Duodenal mucosa (tissue), 2 donors: Measurements from ENCODE around the gene MECR.
"Not testable (repeated sequence)": the region's sequence is repeated elsewhere in the genome, so short reads cannot be mapped to it uniquely, and the experiment has no call there.

ENCODE experiments used
- H3K27ac ChIP-seq: one replicate; pipeline ENCODE4 v1.7.0; 2013; ENCODE audit warnings: low read depth, low read length
- H3K27me3 ChIP-seq, 2 donors: one replicate each; pipeline ENCODE4 v1.7.0; 2013; ENCODE audit warnings: low read length in 2 of 2, control low read depth in 1 of 2; ENCODE audit not compliant: insufficient read depth in 2 of 2, control insufficient read depth in 1 of 2
- H3K36me3 ChIP-seq, 2 donors: one replicate each; pipeline ENCODE4 v1.7.0; 2013; ENCODE audit warnings: low read length in 2 of 2, control low read depth in 1 of 2; ENCODE audit not compliant: insufficient read depth in 2 of 2, control insufficient read depth in 1 of 2
- H3K4me1 ChIP-seq, 2 donors: one replicate each; pipeline ENCODE4 v1.7.0; 2013; ENCODE audit warnings: low read length in 2 of 2, control low read depth in 1 of 2; ENCODE audit not compliant: insufficient read depth in 2 of 2, control insufficient read depth in 1 of 2
- H3K4me3 ChIP-seq, 2 donors: one replicate each; pipeline ENCODE4 v1.7.0; 2013; ENCODE audit warnings: low read length in 2 of 2, low read depth in 1 of 2
- H3K9ac ChIP-seq, 2 donors: one replicate each; pipeline ENCODE4 v1.7.0; 2013; ENCODE audit warnings: low read length in 2 of 2, low read depth in 1 of 2
- H3K9me3 ChIP-seq, 2 donors: one replicate each; pipeline ENCODE4 v1.7.0; 2013; ENCODE audit warnings: low read length in 2 of 2, control low read depth in 1 of 2; ENCODE audit not compliant: control insufficient read depth in 1 of 2

MECR gene

DNA sequence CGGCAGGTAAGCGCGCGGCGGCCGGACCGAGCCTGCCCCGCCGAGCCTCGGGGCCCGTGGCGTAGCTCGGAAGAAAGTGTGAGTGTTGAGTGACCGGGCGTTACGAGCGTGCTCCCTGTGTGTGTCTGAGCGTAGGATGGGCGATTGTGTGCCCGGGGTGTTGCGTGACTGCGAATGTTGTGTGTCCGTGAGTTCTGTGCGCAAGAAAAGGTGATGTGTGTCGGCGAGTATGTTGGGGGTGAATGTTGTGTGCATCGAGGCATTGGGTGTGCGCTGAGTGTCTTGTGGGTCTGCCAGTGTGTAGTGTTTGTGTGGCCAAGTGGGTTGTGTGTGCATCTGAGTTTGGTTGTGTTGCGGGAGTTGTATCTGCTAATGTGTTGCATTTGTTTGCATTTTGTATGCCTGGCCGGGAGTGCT, 6.0 kb upstream of the MECR start:
- Histone ChIP-seq H3K36me3 (no peaks in the 10 kb centered on the region), H3K4me1 (peaks cover 11 to 16% of the 10 kb centered on the region in 2 donors), H3K27me3 (peaks cover 29 to 36% of the 10 kb centered on the region in 2 donors), H3K9me3 (no peaks in the 10 kb centered on the region), H3K4me3 (peak overlapping the region; percentile 55 to 75), H3K27ac (no peak overlapping the region), H3K9ac (peak overlapping the region; percentile 57 to 72)

DNA sequence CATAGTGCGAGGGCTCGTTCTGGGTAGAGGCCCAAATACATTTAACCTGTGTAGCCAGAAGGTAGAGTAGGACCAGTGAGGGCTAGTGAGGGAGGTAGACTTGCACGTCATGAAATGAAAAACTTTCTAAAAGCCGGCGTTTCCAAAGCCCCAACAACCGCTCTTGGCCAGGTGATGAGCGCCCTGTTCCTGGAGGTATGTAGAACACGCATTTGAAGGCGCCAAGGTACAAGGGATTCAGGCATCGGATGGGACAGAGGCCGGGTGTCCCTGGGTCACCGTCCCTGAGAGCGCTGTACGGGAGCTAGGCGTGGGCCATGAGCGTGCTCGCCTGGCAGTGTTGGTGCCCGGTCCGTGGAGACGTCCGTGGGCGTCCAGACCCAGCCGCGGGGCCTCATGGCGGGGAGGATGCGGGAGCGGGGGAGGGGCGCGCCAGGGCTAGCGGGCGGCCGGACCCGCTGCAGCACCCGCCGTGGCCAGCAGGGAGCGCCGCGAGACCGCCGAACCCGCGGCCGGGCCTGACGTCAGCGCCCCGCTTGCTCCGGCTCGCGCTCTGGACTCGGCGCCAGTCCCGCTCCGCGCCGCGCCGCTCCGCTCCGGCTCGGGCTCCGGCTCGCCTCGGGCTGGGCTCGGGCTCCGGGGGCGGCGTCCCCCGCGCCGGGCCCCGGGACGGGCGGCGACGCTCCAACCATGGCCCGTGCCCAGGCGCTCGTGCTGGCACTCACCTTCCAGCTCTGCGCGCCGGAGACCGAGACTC, 5.4 kb upstream of the MECR start, which contains the start of gene PTPRU:
Gene PTPRU (plus strand): TSS at position 568 of the 757 bp plus-strand sequence. CDS start 123 bp downstream, at position 691.
- H3K9ac ChIP-seq = peak within 1 kb of the TSS; percentile 57 to 72
- peaks cover 11 to 16% of the 10 kb centered on the region in 2 donors for H3K4me1 ChIP-seq
- peaks cover 29 to 36% of the 10 kb centered on the region in 2 donors for H3K27me3 ChIP-seq
- H3K27ac ChIP-seq = no peak within 1 kb of the TSS
- H3K4me3 ChIP-seq = peak within 1 kb of the TSS; percentile 55 to 75
- no peaks in the 10 kb centered on the region for H3K36me3 ChIP-seq
- no peaks in the 10 kb centered on the region for H3K9me3 ChIP-seq

DNA sequence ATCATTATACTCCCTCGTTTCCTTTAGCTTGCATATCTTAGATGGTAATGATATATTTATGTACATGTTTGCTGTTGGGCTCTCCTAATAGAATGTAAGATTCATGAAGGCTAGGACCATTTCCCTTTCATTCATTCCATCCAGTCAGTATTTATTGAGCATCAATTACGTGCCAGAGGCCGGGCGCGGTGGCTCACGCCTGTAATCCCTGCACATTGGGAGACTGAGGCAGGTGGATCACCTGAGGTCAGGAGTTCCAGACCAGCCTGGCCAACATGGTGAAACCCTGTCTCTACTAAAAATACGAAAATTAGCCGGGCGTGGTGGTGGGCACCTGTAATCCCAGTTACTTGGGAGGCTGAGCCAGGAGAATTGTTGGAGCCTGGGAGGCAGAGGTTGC, 4.1 kb upstream of the MECR start:
- H3K4me3 ChIP-seq, H3K27ac ChIP-seq, H3K9me3 ChIP-seq, H3K9ac ChIP-seq, H3K36me3 ChIP-seq: not testable (repeated sequence)
- H3K4me1 ChIP-seq = peaks cover 17% of the 10 kb centered on the region in 2 donors
- H3K27me3 ChIP-seq = peaks cover 28 to 29% of the 10 kb centered on the region in 2 donors

DNA sequence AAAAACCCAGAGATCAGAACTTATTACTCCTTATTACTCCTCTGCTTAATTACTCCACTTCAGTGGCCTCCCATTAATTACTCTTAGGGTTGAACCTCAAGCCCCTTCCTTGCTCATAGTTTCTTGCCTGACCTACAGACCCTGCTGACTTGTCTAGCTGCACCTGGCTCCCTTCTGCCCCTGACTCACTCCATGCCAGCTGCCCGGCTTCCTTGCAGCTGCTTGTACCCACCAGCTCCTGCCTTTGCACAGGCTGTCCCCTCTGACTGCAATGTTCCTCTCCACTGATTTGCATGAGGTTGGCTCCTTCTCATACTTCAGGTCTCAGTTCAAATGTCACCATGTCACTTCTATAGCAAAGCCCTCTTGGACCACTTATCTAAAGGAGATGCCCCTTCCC, 3.7 kb upstream of the MECR start:
- no peaks in the 10 kb centered on the region for H3K36me3 ChIP-seq
- peaks cover 24 to 26% of the 10 kb centered on the region in 2 donors for H3K27me3 ChIP-seq
- H3K4me1 ChIP-seq = peaks cover 21% of the 10 kb centered on the region in 2 donors
- no peak overlapping the region for H3K27ac ChIP-seq
- no peak overlapping the region for H3K4me3 ChIP-seq
- no peaks in the 10 kb centered on the region for H3K9me3 ChIP-seq
- no peak overlapping the region for H3K9ac ChIP-seq

DNA sequence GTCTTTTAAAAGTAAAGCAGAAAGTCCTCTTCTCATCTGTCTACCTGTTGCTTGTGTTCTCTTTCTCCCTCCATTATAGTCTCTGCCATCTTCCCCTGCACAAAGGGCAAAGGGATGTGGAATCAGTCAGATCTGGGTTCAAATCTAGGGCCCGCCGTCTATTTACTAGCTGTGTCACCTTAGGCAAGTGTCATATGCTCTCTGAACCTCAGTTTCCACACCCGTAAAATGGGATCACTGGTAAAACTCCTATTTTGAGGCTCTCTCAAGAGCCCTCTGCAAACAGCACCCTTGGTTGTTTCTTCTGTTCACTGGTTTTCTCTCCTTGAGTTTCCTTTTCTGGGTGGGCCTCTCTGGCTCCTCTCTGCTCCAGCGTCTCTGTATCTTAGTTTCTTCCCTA, 3.0 kb upstream of the MECR start:
- Histone ChIP-seq H3K36me3 (no peaks in the 10 kb centered on the region), H3K9me3 (no peaks in the 10 kb centered on the region), H3K27me3 (peaks cover 16 to 18% of the 10 kb centered on the region in 2 donors), H3K27ac (no peak overlapping the region), H3K4me1 (peaks cover 22% of the 10 kb centered on the region in 2 donors), H3K9ac (no peak overlapping the region), H3K4me3 (no peak overlapping the region)

DNA sequence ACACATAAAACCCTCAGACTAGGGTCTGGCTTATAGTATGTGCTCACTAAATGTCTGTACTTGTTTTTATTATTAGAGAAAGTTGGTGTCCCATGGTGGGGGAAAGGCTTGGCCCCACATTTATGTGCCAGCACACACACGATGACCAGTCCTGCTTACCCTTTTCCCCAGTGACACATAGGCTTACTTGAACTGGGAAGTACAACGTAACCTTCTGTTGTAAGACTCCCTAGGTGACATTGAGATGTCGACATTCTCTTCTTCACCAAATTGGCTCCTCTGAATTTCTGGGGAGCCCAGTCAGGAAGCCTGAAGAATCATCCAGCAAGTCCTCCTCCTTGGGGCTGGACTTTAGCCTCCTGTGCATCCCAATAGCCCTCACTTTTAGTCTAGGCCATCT, 1.7 kb upstream of the MECR start:
- Histone ChIP-seq H3K36me3 (no peaks in the 10 kb centered on the region), H3K27ac (no peak overlapping the region), H3K27me3 (peaks cover 9% of the 10 kb centered on the region in 2 donors), H3K4me3 (no peak overlapping the region), H3K4me1 (peaks cover 15 to 22% of the 10 kb centered on the region in 2 donors), H3K9me3 (no peaks in the 10 kb centered on the region), H3K9ac (no peak overlapping the region)

DNA sequence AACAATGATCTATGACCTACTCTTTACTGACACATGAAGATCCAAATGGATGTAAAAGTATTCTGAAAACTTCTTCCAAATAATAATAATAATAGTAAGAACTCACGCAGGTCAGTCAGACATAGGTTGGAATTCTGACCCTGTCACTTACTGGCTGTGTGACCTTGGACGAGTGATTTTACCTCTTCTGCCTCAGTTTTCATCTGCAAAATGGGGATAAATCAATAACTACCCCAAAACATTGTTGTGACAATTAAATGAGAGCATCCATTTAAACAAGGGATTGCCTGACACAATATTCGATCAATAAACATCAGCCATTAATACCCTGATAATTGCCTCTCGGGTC, 556 bp downstream of the MECR start:
- Histone ChIP-seq H3K27ac (no peak overlapping the region), H3K9me3 (no peaks in the 10 kb centered on the region), H3K4me1 (peaks cover 6 to 10% of the 10 kb centered on the region in 2 donors), H3K9ac (peak overlapping the region; percentile 72 to 75), H3K4me3 (peak overlapping the region; percentile 79 to 90), H3K27me3 (no peaks in the 10 kb centered on the region), H3K36me3 (no peaks in the 10 kb centered on the region)

DNA sequence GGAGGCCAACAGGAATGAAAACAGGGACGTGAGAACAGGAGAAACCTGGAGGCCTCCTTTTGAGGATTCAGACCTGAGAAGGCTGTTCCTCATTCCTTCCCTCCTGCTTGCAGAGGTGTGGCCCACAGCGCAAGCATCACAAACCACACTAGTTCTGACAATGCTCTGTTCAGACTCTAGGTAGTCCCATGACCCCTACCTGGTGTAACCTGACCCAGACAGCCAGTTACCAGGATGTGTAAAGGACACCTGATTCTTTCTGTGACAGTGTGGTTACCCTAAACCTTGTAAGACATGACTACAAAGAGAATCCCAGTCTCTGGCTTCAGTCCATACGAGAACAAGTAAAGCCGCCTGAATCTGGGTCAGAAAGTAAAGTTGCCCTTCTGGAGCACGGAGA, 3.2 kb downstream of the MECR start:
- H3K27ac ChIP-seq = no peak overlapping the region
- H3K4me3 ChIP-seq = no peak overlapping the region
- H3K9ac ChIP-seq = no peak overlapping the region
- no peaks in the 10 kb centered on the region for H3K27me3 ChIP-seq
- H3K9me3 ChIP-seq = no peaks in the 10 kb centered on the region
- peaks cover 2 to 15% of the 10 kb centered on the region in 2 donors for H3K36me3 ChIP-seq
- peaks cover 6 to 10% of the 10 kb centered on the region in 2 donors for H3K4me1 ChIP-seq

DNA sequence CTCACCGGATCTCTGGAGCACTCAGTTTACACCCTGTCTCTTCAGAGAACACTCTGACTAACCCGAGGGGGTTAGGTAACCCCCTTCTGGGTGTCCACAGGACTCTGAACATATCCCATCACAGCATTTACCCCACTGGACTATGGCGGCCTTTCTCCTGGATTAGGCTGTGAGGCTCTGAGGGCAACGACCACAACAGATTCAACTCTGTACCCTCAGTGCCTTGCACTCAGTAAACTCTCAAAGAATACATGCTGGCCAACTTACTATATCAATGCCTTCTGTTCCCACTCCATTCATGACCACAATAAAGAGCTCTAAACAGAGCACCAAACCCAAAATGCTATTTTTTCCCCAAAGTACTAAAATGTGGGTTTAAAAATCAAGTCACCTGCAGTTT, 5.4 kb downstream of the MECR start:
- H3K4me1 ChIP-seq = peaks cover 6 to 8% of the 10 kb centered on the region in 2 donors
- no peak overlapping the region for H3K4me3 ChIP-seq
- no peak overlapping the region for H3K9ac ChIP-seq
- H3K27ac ChIP-seq = no peak overlapping the region
- H3K36me3 ChIP-seq = peaks cover 2 to 23% of the 10 kb centered on the region in 2 donors
- no peaks in the 10 kb centered on the region for H3K9me3 ChIP-seq
- H3K27me3 ChIP-seq = no peaks in the 10 kb centered on the region

DNA sequence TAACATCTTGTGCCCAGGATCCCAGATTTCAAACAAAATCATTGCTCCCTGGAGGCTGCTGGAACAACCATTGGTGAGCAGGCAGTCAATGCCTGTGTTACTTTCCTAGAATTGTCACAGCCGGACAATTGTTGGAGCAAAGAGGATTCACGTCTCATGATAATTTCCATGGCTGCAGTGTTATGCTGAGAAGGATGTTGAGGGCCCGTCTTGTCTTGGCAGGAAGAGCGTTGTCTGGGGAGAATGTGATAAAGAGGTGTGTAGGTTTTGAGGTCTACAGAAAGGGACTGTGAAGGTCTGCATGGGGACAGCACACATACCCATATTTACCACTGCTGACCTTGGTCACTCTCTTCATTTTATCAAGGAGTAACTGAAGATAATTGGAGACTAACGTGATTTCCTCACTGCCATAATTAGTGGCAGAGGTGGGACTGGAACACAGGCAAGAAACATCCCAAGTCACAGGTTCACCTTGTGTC, 6.3 kb downstream of the MECR start:
- no peaks in the 10 kb centered on the region for H3K9me3 ChIP-seq
- no peaks in the 10 kb centered on the region for H3K27me3 ChIP-seq
- no peak overlapping the region for H3K4me3 ChIP-seq
- H3K9ac ChIP-seq = no peak overlapping the region
- no peak overlapping the region for H3K27ac ChIP-seq
- no peaks in the 10 kb centered on the region for H3K4me1 ChIP-seq
- H3K36me3 ChIP-seq = peaks cover 2 to 25% of the 10 kb centered on the region in 2 donors
